GM12874 (cell line): Measurements from ENCODE around the gene EMC6.

Source experiments
- TF ChIP-seq, protein P1 (sequence below): IDR thresholded peaks from 2 replicates; pipeline ENCODE4 v1.5.1; 2011; ENCODE audit warnings: low read depth, mild to moderate bottlenecking, control low read depth, low read length, moderate library complexity; ENCODE audit not compliant: insufficient read depth

Gene EMC6

DNA sequence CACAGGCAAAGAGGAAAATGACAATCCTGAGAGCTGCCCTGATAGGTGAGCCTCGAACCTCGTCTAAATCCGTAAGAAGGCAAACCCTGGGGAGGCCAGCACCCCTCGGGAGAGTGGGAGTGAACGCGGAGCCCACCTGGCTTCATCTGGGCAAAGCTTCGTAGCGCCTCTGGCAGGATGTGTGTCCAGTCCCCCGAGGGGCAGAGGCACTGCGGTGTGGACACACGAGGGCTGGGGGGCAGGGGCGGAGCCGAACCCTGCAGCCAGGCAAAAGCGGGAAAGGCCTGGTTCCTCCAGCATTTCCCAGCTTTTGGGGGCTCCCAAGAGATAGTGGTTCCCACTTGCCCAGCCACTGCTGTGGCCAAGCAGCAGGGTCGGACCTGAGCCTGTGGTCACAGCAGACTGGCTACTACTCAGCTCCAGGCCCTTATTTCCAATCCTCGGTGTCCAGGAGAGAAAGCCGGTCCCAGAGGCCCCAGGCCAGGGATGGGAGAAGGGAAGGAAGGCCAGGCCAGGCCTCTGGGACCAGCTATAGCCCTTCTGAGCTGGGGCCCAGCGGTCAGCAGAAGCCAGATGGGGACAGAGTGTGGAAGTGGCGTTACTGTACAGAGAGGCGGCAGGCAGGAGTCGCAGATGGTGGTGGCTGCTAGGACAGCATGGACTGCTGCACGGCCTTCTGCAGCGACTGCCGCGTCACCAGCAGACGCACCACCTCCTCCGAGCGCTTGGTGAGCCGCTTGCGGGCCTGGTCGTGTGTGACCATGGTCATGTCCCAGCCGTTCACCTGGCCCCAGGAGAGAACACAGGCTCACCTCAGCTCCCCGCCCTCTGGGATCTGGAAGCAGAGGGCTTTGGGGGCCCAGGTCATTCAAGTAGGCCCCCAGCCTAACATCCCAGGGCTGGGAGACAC, 5.3 kb upstream of the EMC6 start:
- TF ChIP-seq, protein P1, sequence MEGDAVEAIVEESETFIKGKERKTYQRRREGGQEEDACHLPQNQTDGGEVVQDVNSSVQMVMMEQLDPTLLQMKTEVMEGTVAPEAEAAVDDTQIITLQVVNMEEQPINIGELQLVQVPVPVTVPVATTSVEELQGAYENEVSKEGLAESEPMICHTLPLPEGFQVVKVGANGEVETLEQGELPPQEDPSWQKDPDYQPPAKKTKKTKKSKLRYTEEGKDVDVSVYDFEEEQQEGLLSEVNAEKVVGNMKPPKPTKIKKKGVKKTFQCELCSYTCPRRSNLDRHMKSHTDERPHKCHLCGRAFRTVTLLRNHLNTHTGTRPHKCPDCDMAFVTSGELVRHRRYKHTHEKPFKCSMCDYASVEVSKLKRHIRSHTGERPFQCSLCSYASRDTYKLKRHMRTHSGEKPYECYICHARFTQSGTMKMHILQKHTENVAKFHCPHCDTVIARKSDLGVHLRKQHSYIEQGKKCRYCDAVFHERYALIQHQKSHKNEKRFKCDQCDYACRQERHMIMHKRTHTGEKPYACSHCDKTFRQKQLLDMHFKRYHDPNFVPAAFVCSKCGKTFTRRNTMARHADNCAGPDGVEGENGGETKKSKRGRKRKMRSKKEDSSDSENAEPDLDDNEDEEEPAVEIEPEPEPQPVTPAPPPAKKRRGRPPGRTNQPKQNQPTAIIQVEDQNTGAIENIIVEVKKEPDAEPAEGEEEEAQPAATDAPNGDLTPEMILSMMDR, result no peak

DNA sequence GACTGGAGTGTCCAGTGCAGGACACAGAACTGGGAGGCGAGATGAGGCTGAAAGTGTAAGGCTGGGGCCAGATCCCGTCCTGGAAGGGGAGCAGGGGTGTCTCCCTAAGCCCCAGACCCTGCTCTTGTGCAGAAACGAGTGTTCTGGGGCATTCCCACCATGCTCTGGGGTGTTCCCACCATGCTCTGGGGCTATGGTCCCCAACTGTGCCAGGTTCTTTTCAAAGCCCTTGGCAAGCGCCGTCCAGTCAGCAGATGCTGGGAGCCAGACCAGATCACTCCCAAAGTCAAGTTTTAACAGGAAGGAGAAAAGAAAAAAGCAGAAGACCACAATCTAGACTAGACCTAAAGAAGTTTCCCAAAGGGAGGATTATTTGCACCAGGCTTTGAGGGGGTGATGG, 2.8 kb upstream of the EMC6 start:
- TF ChIP-seq, protein P1, result no peak

DNA sequence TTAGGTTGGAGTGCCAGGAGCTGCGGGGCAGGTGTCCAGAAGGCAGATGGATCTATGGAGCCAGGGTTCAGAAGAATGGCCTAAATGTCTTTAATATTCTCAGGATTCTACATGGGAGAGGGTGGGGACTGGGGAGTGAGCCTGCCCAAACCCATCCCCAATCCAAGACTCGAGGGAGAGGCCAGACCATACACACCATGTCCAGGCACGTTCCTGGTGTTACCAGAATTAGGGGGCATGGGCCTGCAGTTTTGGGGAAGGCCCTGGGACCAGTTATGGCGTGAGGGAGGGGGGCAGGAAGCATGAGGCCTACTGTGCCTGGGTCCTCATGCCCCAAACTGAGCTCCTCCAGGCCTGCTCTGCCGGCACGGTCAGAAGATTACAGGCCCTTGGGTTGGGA, 2.1 kb upstream of the EMC6 start:
- TF ChIP-seq, protein P1, result no peak

DNA sequence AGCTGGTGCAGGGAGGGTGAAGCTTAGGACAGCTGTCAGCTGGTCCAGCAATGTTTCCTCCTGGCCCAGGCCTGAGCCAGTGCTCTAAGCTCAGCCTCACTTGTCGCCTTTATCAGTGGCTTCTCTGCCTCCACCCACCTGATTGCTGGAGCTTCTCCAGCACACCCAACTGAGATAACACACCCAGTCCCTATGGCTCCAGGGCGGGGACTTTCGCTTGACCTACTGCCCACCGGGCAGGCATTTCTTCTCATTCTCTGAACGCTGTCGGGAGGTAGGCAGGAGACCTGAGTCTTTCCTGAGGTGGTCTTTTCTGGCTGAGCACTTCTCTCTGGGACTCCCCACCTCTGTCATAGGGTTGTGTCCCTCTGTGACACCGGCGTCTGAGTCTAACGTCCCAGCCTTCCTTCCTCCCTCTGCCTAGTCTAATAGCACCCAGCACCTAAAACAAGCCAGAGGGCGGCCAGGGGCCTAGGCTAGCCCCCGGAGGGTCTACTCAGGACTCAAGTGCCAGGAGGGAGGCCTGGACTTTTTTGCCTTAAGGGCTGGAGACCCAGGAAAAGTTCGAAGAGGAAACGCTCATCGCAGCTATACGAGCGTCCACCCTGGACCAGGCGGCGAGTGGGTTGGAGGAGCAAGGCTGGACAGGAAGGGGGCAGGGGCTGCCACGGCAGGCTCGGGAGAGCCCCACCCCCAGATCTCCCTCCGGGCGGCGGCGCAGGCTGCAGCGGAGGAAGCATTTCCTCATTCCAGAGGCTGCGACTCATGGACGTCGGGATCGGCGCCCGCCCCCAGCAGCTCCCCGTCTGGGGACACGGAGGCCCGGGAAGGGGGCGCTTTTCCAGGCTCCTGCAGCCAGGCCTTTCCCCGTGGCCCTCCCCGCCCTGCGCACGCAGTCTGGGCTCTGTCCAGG, 990 bp upstream of the EMC6 start:
- TF ChIP-seq, protein P1, result no peak

DNA sequence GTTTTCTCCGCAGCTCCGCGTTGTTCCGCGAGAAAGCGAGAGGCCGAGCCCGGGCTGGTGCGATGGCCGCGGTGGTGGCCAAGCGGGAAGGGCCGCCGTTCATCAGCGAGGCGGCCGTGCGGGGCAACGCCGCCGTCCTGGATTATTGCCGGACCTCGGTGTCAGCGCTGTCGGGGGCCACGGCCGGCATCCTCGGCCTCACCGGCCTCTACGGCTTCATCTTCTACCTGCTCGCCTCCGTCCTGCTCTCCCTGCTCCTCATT, 404 bp downstream of the EMC6 start:
- TF ChIP-seq, protein P1, result no peak

DNA sequence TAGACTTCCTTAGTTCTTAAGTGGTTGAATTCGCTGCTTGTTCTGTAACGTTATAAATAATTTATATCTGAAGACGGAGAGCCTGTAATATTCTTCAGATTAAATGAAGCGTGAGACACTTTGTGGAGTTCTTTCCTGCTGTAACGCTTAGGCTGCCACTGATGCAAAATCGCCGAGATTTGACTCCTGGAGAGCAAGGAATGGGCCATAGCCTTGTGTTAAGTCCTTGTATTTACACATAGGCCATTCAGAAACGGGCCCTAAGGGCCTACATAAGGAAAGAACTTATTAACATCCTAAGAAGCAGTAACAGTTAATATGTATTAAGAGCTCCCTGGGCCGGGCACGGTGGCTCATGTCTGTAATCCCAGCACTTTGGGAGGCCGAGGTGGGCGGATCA, 936 bp downstream of the EMC6 start:
- TF ChIP-seq, protein P1, result no peak

DNA sequence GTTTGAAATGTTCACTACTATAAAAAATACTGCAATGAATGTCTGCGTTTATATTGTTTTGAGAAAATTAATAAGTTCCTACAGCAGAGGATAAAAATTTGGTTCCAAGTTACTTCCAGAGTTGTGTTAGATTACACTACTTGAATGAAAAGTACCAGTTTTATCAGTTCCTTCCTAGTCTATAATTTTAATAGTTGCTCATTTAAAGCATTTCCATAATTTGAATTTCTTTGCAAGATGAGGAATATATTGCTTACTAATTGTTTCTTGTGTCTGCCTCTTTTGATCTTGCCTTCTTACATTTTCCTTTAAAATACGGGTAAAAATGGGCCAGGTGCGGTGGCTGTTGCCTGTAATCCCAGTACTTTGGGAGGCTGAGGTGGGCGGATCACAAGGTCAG, 4.0 kb downstream of the EMC6 start:
- TF ChIP-seq, protein P1, result no peak
